Smooth muscle cell (in vitro differentiated cells): ENCODE measurements around the gene HSD17B11. TPM values are rescaled to one million over a fixed set of nuclear protein-coding genes. Genes with fewer than 3 reads are reported as not detected.
"Not testable (repeated sequence)": the region's sequence is repeated elsewhere in the genome, so short reads cannot be mapped to it uniquely, and the experiment has no call there.

Experiments used
- DNase-seq: peaks from one replicate; lab custom pipeline; 2025; ENCODE audit not compliant: unreplicated experiment; lab: John Stamatoyannopoulos, UW
- H2AFZ ChIP-seq: fragments of 200-600 bp; sonication (generic); 2 replicates; pipeline ENCODE4 v1.6.0; 2016; ENCODE audit warnings: antibody characterized with exemption, low read depth, mild to moderate bottlenecking
- H3F3A ChIP-seq: fragments of 200-600 bp; sonication (generic); 2 replicates; pipeline ENCODE4 v1.6.0; 2017; ENCODE audit warnings: antibody characterized with exemption, low read depth
- H3K27ac ChIP-seq: fragments of 200-600 bp; sonication (generic); 2 replicates; pipeline ENCODE4 v1.5.1; 2016; ENCODE audit warnings: low read depth, mild to moderate bottlenecking
- H3K27me3 ChIP-seq: fragments of 200-600 bp; sonication (generic); 2 replicates; pipeline ENCODE4 v1.6.1; 2016; ENCODE audit warnings: low read depth, mild to moderate bottlenecking
- H3K36me3 ChIP-seq: fragments of 200-600 bp; sonication (generic); 2 replicates; pipeline ENCODE4 v1.5.1; 2016; ENCODE audit warnings: low read depth
- H3K4me1 ChIP-seq: fragments of 200-600 bp; sonication (generic); 2 replicates; pipeline ENCODE4 v1.5.1; 2016; ENCODE audit warnings: low read depth
- H3K4me2 ChIP-seq: fragments of 200-600 bp; sonication (generic); 2 replicates; pipeline ENCODE4 v1.6.0; 2016; ENCODE audit warnings: mild to moderate bottlenecking
- H3K4me3 ChIP-seq: fragments of 200-600 bp; sonication (generic); 2 replicates; pipeline ENCODE4 v1.5.1; 2016; ENCODE audit warnings: mild to moderate bottlenecking
- H3K79me2 ChIP-seq: fragments of 200-600 bp; sonication (generic); 2 replicates; pipeline ENCODE4 v1.6.0; 2016; ENCODE audit warnings: low read depth, mild to moderate bottlenecking
- H3K9ac ChIP-seq: fragments of 200-600 bp; sonication (generic); 2 replicates; pipeline ENCODE4 v1.6.0; 2016; ENCODE audit warnings: low read depth
- H3K9me3 ChIP-seq: fragments of 200-600 bp; sonication (generic); replicated peaks from 2 replicates; pipeline ENCODE4 v1.5.1; 2016; ENCODE audit warnings: low read depth
- H4K20me1 ChIP-seq: fragments of 200-600 bp; sonication (generic); 2 replicates; pipeline ENCODE4 v1.6.0; 2016; ENCODE audit warnings: low read depth
- WGBS: methylation state at CpG from one replicate; pipeline ENCODE4 v1.1.7; 2016; ENCODE audit warnings: low lambda C conversion rate; 5-methylcytosine and 5-hydroxymethylcytosine counted together
- polyA plus RNA-seq: library from polyadenylated mRNA; unstranded; fragments of >200 nt; fragmentation: Nextera tagmentation; extraction: Ambion mirVana; gene quantifications from 2 replicates; pipeline ENCODE4 v1.2.1, GENCODE V29; 2016
- total RNA-seq: library from RNA; depleted of rRNA; stranded (reverse); fragments of >200 nt; gene quantifications from 2 replicates; pipeline ENCODE4 v1.2.3, GENCODE V29; 2014
- TF ChIP-seq, protein P1 (sequence below): fragments of 200-600 bp; sonication (generic); IDR thresholded peaks from 2 replicates; pipeline ENCODE4 v1.5.1; 2017; ENCODE audit warnings: borderline replicate concordance, mild to moderate bottlenecking, antibody characterized with exemption; ENCODE audit not compliant: insufficient read depth, poor library complexity, severe bottlenecking

Gene HSD17B11
- total and polyA plus RNA-seq, 2 experiments from 2014 or later = 12.8 to 52.2 TPM

DNA sequence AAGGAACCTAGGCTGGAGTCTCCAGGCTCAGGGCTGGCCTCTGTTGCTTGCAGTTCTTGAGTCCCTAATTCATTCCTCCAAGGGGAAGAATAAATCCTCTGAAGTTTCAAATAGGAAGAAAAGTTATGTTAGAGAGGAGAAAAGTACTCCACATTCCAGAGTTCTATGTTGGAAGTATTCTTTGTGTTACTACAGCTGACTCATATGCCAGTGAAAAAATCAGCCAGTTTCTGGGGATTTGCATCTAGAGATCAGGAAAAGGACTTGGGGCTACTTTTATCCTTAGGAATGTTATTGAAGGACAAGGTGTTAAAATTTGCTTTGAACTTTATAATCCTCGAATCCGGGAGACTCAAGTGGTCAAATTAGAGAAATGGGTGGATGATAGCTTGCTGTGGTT is 19.7 kb upstream of the HSD17B11 start:
- Histone ChIP-seq H3K79me2 (no peaks in the 10 kb centered on the region), H3K4me1 (no peaks in the 10 kb centered on the region), H2AFZ (peak overlapping the region; percentile 5), H3K27me3 (no peaks in the 10 kb centered on the region), H3K27ac (peak overlapping the region; percentile 5), H3F3A (no peaks in the 10 kb centered on the region), H4K20me1 (no peaks in the 10 kb centered on the region), H3K4me3 (no peak overlapping the region), H3K9ac (no peak overlapping the region), H3K36me3 (no peaks in the 10 kb centered on the region), H3K4me2 (no peak overlapping the region), H3K9me3 (no peaks in the 10 kb centered on the region)
- WGBS = 42% methylated on average over 2 of the region's 2 CpGs
- no peak for DNase-seq
- TF ChIP-seq, protein P1, sequence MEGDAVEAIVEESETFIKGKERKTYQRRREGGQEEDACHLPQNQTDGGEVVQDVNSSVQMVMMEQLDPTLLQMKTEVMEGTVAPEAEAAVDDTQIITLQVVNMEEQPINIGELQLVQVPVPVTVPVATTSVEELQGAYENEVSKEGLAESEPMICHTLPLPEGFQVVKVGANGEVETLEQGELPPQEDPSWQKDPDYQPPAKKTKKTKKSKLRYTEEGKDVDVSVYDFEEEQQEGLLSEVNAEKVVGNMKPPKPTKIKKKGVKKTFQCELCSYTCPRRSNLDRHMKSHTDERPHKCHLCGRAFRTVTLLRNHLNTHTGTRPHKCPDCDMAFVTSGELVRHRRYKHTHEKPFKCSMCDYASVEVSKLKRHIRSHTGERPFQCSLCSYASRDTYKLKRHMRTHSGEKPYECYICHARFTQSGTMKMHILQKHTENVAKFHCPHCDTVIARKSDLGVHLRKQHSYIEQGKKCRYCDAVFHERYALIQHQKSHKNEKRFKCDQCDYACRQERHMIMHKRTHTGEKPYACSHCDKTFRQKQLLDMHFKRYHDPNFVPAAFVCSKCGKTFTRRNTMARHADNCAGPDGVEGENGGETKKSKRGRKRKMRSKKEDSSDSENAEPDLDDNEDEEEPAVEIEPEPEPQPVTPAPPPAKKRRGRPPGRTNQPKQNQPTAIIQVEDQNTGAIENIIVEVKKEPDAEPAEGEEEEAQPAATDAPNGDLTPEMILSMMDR = no peak

DNA sequence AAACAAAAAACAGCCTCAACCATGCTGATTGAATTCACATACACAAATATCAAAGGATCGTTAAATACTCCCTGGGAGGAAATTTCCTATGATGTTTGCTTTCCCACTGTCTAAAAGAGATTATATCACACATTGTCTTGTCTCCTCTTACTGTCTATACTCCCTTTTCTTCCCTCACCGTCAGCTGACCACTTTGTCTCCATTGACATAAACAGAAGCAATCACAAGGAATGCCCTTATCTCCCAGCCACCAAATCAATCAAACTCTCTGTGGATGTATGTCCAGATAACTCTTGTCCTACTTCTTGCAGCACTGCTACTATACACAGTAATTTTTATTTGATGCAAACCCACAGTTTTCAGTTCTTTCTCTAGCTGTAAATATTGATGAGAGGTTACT is 19.2 kb upstream of the HSD17B11 start:
- Histone ChIP-seq H3K9me3 (no peaks in the 10 kb centered on the region), H3K4me2 (no peak overlapping the region), H3K27ac (peak overlapping the region; percentile 5), H3K36me3 (no peaks in the 10 kb centered on the region), H3K4me1 (no peaks in the 10 kb centered on the region), H3K9ac (no peak overlapping the region), H3K79me2 (no peaks in the 10 kb centered on the region), H4K20me1 (no peaks in the 10 kb centered on the region), H2AFZ (peak overlapping the region; percentile 5), H3K4me3 (no peak overlapping the region), H3F3A (no peaks in the 10 kb centered on the region), H3K27me3 (no peaks in the 10 kb centered on the region)
- TF ChIP-seq, protein P1 = no peak
- WGBS = 41% methylated on average over 2 of the region's 2 CpGs
- no peak for DNase-seq

- H2AFZ ChIP-seq = no peak overlapping the region
- no peaks in the 10 kb centered on the region for H3K9me3 ChIP-seq
- H3K4me3 ChIP-seq = no peak overlapping the region
- H3K36me3 ChIP-seq = no peaks in the 10 kb centered on the region
- H4K20me1 ChIP-seq = no peaks in the 10 kb centered on the region
- DNase-seq = no peak
- TF ChIP-seq, protein P1 = no peak
- H3K27me3 ChIP-seq = no peaks in the 10 kb centered on the region
- whole genome bisulfite sequencing = 69% methylated on average over 3 of the region's 3 CpGs
- H3K9ac ChIP-seq = no peak overlapping the region
- H3K27ac ChIP-seq = no peak overlapping the region
- H3K4me2 ChIP-seq = no peak overlapping the region
- no peaks in the 10 kb centered on the region for H3F3A ChIP-seq
- H3K4me1 ChIP-seq = no peaks in the 10 kb centered on the region
- no peaks in the 10 kb centered on the region for H3K79me2 ChIP-seq
Observed at GRCh38 chr4:87409420-87409939, 18.5 kb upstream of the HSD17B11 start.

- not testable (repeated sequence) for H2AFZ ChIP-seq, H3K4me2 ChIP-seq, DNase-seq, H3K9ac ChIP-seq, H3F3A ChIP-seq, H3K4me1 ChIP-seq, H3K4me3 ChIP-seq, H4K20me1 ChIP-seq, H3K27ac ChIP-seq, H3K79me2 ChIP-seq, H3K27me3 ChIP-seq, H3K9me3 ChIP-seq, H3K36me3 ChIP-seq
- WGBS = 80% methylated on average over 4 of the region's 4 CpGs
Observed at GRCh38 chr4:87406902-87407301, 15.9 kb upstream of the HSD17B11 start.
